ENCODE results near the gene CLTB. TPM values are rescaled to one million over a fixed set of nuclear protein-coding genes. Genes with fewer than 3 reads are reported as not detected.
A peak's percentile ranks its signal among the peaks of the same experiment; 100 is the strongest.
"Not testable (repeated sequence)": the region's sequence is repeated elsewhere in the genome, so short reads cannot be mapped to it uniquely, and the experiment has no call there.

Gene CLTB
- total RNA-seq, 1 donor from 2014 or later = 95.1 TPM

GRCh38 chr5:176409765-176410164 lies 6.6 kb downstream of the CLTB start:
- no peak for DNase-seq (ENCODE audit: extremely low spot score, unreplicated experiment)
- Mint-ChIP-seq H3K36me3 (ENCODE audit: unreplicated experiment) (peaks cover 18% of the 10 kb centered on the region), H3K27ac (ENCODE audit: unreplicated experiment) (no peak overlapping the region), H3K4me1 (ENCODE audit: unreplicated experiment) (peaks cover 43% of the 10 kb centered on the region), H3K9me3 (ENCODE audit: unreplicated experiment) (no peaks in the 10 kb centered on the region), H3K27me3 (ENCODE audit: unreplicated experiment) (no peaks in the 10 kb centered on the region), H3K4me3 (ENCODE audit: unreplicated experiment) (no peak overlapping the region)
- no peak for TF ChIP-seq CTCF (IDR thresholded peaks at IDR 0.05)

GRCh38 chr5:176408590-176408989 lies 7.7 kb downstream of the CLTB start:
- no peak for DNase-seq (ENCODE audit: extremely low spot score, unreplicated experiment)
- no peaks in the 10 kb centered on the region for H3K27me3 Mint-ChIP-seq (ENCODE audit: unreplicated experiment)
- TF ChIP-seq CTCF (IDR thresholded peaks at IDR 0.05) = no peak
- no peaks in the 10 kb centered on the region for H3K9me3 Mint-ChIP-seq (ENCODE audit: unreplicated experiment)
- peaks cover 20% of the 10 kb centered on the region for H3K36me3 Mint-ChIP-seq (ENCODE audit: unreplicated experiment)
- H3K4me1 Mint-ChIP-seq (ENCODE audit: unreplicated experiment) = peaks cover 31% of the 10 kb centered on the region
- no peak overlapping the region for H3K27ac Mint-ChIP-seq (ENCODE audit: unreplicated experiment)
- no peak overlapping the region for H3K4me3 Mint-ChIP-seq (ENCODE audit: unreplicated experiment)

- H3K27me3 Mint-ChIP-seq (ENCODE audit: unreplicated experiment); H3K27ac Mint-ChIP-seq (ENCODE audit: unreplicated experiment); DNase-seq (ENCODE audit: extremely low spot score, unreplicated experiment); H3K9me3 Mint-ChIP-seq (ENCODE audit: unreplicated experiment); H3K4me3 Mint-ChIP-seq (ENCODE audit: unreplicated experiment): not testable (repeated sequence)
- peaks cover 27% of the 10 kb centered on the region for H3K4me1 Mint-ChIP-seq (ENCODE audit: unreplicated experiment)
- H3K36me3 Mint-ChIP-seq (ENCODE audit: unreplicated experiment) = peaks cover 20% of the 10 kb centered on the region
Measured at GRCh38 chr5:176408252-176408573, 8.1 kb downstream of the CLTB start.

GRCh38 chr5:176407456-176408251 lies 8.7 kb downstream of the CLTB start:
- peaks cover 23% of the 10 kb centered on the region for H3K4me1 Mint-ChIP-seq (ENCODE audit: unreplicated experiment)
- no peak for TF ChIP-seq CTCF (IDR thresholded peaks at IDR 0.05)
- no peaks in the 10 kb centered on the region for H3K27me3 Mint-ChIP-seq (ENCODE audit: unreplicated experiment)
- DNase-seq (ENCODE audit: extremely low spot score, unreplicated experiment) = no peak
- no peaks in the 10 kb centered on the region for H3K9me3 Mint-ChIP-seq (ENCODE audit: unreplicated experiment)
- peak overlapping the region; percentile 52 for H3K27ac Mint-ChIP-seq (ENCODE audit: unreplicated experiment)
- H3K4me3 Mint-ChIP-seq (ENCODE audit: unreplicated experiment) = no peak overlapping the region
- H3K36me3 Mint-ChIP-seq (ENCODE audit: unreplicated experiment) = peaks cover 20% of the 10 kb centered on the region

GRCh38 chr5:176406436-176407052 lies 9.8 kb downstream of the CLTB start:
- DNase-seq (ENCODE audit: extremely low spot score, unreplicated experiment) = no peak
- TF ChIP-seq CTCF (IDR thresholded peaks at IDR 0.05) = no peak
- H3K27ac Mint-ChIP-seq (ENCODE audit: unreplicated experiment) = no peak overlapping the region
- H3K9me3 Mint-ChIP-seq (ENCODE audit: unreplicated experiment) = no peaks in the 10 kb centered on the region
- H3K36me3 Mint-ChIP-seq (ENCODE audit: unreplicated experiment) = peaks cover 20% of the 10 kb centered on the region
- peaks cover 21% of the 10 kb centered on the region for H3K4me1 Mint-ChIP-seq (ENCODE audit: unreplicated experiment)
- H3K27me3 Mint-ChIP-seq (ENCODE audit: unreplicated experiment) = no peaks in the 10 kb centered on the region
- no peak overlapping the region for H3K4me3 Mint-ChIP-seq (ENCODE audit: unreplicated experiment)

Data from osteocyte (in vitro differentiated cells).